Measurements from ENCODE around the gene MCTP1. TPM values are rescaled to one million over a fixed set of nuclear protein-coding genes. Genes with fewer than 3 reads are reported as not detected.

The MCTP1 gene
- total RNA-seq, 1 experiment from 2014 or later: 0.44 TPM

- Histone ChIP-seq H3K79me2 (ENCODE audit: insufficient read depth, low read length) (no peaks in the 10 kb centered on the region), H3K4me3 (replicated peaks in 1 of 2; ENCODE audit: low read depth in 1 of 2, low read length in 2 of 2) (no peak overlapping the region), H2AFZ (ENCODE audit: low read depth, low read length, poor library complexity, severe bottlenecking) (no peak overlapping the region), H3K9ac (ENCODE audit: low read length) (no peak overlapping the region), H3K4me1 (ENCODE audit: control insufficient read depth in 1 of 2, insufficient read depth in 2 of 2, low read length in 2 of 2) (no peaks in the 10 kb centered on the region), H3K27ac (ENCODE audit: low read depth, low read length) (no peak overlapping the region), H3K9me2 (ENCODE audit: insufficient read depth) (no peaks in the 10 kb centered on the region), H3K36me3 (ENCODE audit: control insufficient read depth in 1 of 2, insufficient read depth in 2 of 2, low read length in 2 of 2) (no peaks in the 10 kb centered on the region), H4K20me1 (ENCODE audit: insufficient read depth) (no peaks in the 10 kb centered on the region), H3K9me3 (ENCODE audit: control insufficient read depth in 1 of 2, insufficient read depth in 1 of 2, low read depth in 1 of 2, low read length in 2 of 2) (no peaks in the 10 kb centered on the region), H3K4me2 (ENCODE audit: low read length) (no peak overlapping the region), H3K27me3 (ENCODE audit: insufficient read depth, low read length) (no peaks in the 10 kb centered on the region)
- DNase-seq (ENCODE audit: low read depth, low spot score): no peak
- no TSS peak for BruUV-seq (replicated peaks)
- intact Hi-C loops (cut with micrococcal nuclease): no loop called here
- no peak for ATAC-seq
- ChIA-PET RAD21 (ENCODE audit: low non-redundant PET in 1 of 2, low total read pairs in 2 of 2, uncharacterized antibody in 2 of 2, unreplicated experiment in 2 of 2) (no interaction called here), CTCF (interaction anchor here (0.7 kb wide), 1 partner anchor 11 kb away, joined by 3 read pairs; no protein-coding TSS in a partner anchor), POLR2A (interaction anchor here (0.7 kb wide), 1 partner anchor 12 kb away, joined by 4 read pairs; no protein-coding TSS in a partner anchor)
- TF ChIP-seq ZFX (IDR thresholded peaks at IDR 0.05) (no peak), ELF1 (IDR thresholded peaks at IDR 0.05; ENCODE audit: borderline replicate concordance, low read depth) (no peak), TCF7L2 (IDR thresholded peaks at IDR 0.05; ENCODE audit: borderline replicate concordance, extremely low read depth, insufficient read depth, insufficient read length) (no peak), EZH2 (IDR thresholded peaks at IDR 0.05) (no peak), POLR2A (IDR thresholded peaks at IDR 0.05; ENCODE audit: borderline replicate concordance, extremely low read depth, insufficient read depth, insufficient read length) (no peak), EGR1 (IDR thresholded peaks at IDR 0.05; ENCODE audit: low read depth) (no peak), SP1 (IDR thresholded peaks at IDR 0.05; ENCODE audit: low read depth) (no peak), JUND (IDR thresholded peaks at IDR 0.05) (no peak)
- TF ChIP-seq, protein P1, sequence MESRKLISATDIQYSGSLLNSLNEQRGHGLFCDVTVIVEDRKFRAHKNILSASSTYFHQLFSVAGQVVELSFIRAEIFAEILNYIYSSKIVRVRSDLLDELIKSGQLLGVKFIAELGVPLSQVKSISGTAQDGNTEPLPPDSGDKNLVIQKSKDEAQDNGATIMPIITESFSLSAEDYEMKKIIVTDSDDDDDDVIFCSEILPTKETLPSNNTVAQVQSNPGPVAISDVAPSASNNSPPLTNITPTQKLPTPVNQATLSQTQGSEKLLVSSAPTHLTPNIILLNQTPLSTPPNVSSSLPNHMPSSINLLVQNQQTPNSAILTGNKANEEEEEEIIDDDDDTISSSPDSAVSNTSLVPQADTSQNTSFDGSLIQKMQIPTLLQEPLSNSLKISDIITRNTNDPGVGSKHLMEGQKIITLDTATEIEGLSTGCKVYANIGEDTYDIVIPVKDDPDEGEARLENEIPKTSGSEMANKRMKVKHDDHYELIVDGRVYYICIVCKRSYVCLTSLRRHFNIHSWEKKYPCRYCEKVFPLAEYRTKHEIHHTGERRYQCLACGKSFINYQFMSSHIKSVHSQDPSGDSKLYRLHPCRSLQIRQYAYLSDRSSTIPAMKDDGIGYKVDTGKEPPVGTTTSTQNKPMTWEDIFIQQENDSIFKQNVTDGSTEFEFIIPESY (IDR thresholded peaks at IDR 0.05; ENCODE audit: extremely low read depth, insufficient replicate concordance, low read length): no peak
These were observed 212.6 kb downstream of the MCTP1 start for GRCh38 chr5:95072281-95072680.

DNA sequence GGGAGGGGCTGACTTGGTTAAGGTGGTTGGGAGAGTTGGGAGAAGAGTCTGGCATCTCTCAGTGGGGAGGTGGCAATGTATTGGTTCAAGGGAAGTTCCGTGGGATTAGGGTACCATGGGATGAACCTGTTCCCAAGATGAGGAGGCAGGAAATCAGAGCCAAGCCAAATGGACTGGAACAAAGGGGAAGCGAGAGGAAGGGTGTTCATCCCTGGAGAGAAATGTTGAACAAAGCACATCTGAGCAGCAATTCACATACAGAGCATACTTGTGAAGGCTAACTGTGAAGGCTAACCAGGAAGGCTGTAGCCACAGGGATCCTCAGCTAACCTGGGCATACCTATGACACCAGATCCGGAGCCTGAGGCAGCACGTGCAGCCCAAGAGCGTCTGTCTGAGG is 214.0 kb downstream of the MCTP1 start:
- no peak overlapping the region for H3K27ac ChIP-seq (ENCODE audit: low read depth, low read length)
- no peaks in the 10 kb centered on the region for H3K36me3 ChIP-seq (ENCODE audit: control insufficient read depth in 1 of 2, insufficient read depth in 2 of 2, low read length in 2 of 2)
- H3K4me2 ChIP-seq (ENCODE audit: low read length): no peak overlapping the region
- no peaks in the 10 kb centered on the region for H4K20me1 ChIP-seq (ENCODE audit: insufficient read depth)
- TF ChIP-seq ELF1 (IDR thresholded peaks at IDR 0.05; ENCODE audit: borderline replicate concordance, low read depth) (no peak), POLR2AphosphoS5 (IDR thresholded peaks at IDR 0.05; ENCODE audit: low read depth, low read length) (no peak), CEBPB (IDR thresholded peaks at IDR 0.05; ENCODE audit: low read depth) (no peak), EGR1 (IDR thresholded peaks at IDR 0.05; ENCODE audit: low read depth) (no peak), SRF (IDR thresholded peaks at IDR 0.05; ENCODE audit: low read depth) (no peak), SIN3A (IDR thresholded peaks at IDR 0.05; ENCODE audit: low read depth) (no peak), SP1 (IDR thresholded peaks at IDR 0.05; ENCODE audit: low read depth) (no peak)
- TF ChIP-seq, protein P1 (IDR thresholded peaks at IDR 0.05; ENCODE audit: extremely low read depth, insufficient replicate concordance, low read length): no peak
- ChIA-PET RAD21 (ENCODE audit: low non-redundant PET in 1 of 2, low total read pairs in 2 of 2, uncharacterized antibody in 2 of 2, unreplicated experiment in 2 of 2) (no interaction called here), CTCF (no interaction called here), POLR2A (no interaction called here)
- no peaks in the 10 kb centered on the region for H3K4me1 ChIP-seq (ENCODE audit: control insufficient read depth in 1 of 2, insufficient read depth in 2 of 2, low read length in 2 of 2)
- ATAC-seq: no peak
- no peak overlapping the region for H3K9ac ChIP-seq (ENCODE audit: low read length)
- no peak overlapping the region for H2AFZ ChIP-seq (ENCODE audit: low read depth, low read length, poor library complexity, severe bottlenecking)
- H3K9me2 ChIP-seq (ENCODE audit: insufficient read depth): no peaks in the 10 kb centered on the region
- BruUV-seq (replicated peaks): no TSS peak
- DNase-seq (ENCODE audit: low read depth, low spot score): no peak
- H3K27me3 ChIP-seq (ENCODE audit: insufficient read depth, low read length): no peaks in the 10 kb centered on the region
- no peaks in the 10 kb centered on the region for H3K79me2 ChIP-seq (ENCODE audit: insufficient read depth, low read length)
- H3K4me3 ChIP-seq (replicated peaks in 1 of 2; ENCODE audit: low read depth in 1 of 2, low read length in 2 of 2): no peak overlapping the region
- intact Hi-C loops (cut with micrococcal nuclease): no loop called here
- no peaks in the 10 kb centered on the region for H3K9me3 ChIP-seq (ENCODE audit: control insufficient read depth in 1 of 2, insufficient read depth in 1 of 2, low read depth in 1 of 2, low read length in 2 of 2)

Data from HCT116 (cell line).